K562 (cell line): Measurements from ENCODE around the gene RYR3.

ENCODE experiments used
- CSDE1 ChIP-seq, 2 experiments: fragments of 450-650 bp; IDR thresholded peaks; 2 replicates each; pipeline ENCODE4 v1.6.1; 2016; ENCODE audit warnings: mild to moderate bottlenecking in 1 of 2
- SMC3 ChIP-seq: conservative IDR thresholded peaks from 2 replicates; pipeline ENCODE4 v1.6.1; 2011; ENCODE audit warnings: low read depth, low read length, improper control_type of control experiment; ENCODE audit not compliant: insufficient read depth
- ZBTB17 ChIP-seq: fragments of 450-650 bp; formaldehyde crosslinking; IDR thresholded peaks from 2 replicates; pipeline ENCODE4 v1.4.0; 2020; ENCODE audit warnings: mild to moderate bottlenecking
- TF ChIP-seq, protein P1 (sequence below): sonication (generic); formaldehyde crosslinking; IDR thresholded peaks from 2 replicates; pipeline ENCODE4 v1.8.1; 2022; ENCODE audit warnings: missing genetic modification reagents
- TF ChIP-seq, protein P2 (sequence below): fragments of 450-650 bp; IDR thresholded peaks from 2 replicates; pipeline ENCODE4 v1.7.1; 2018; ENCODE audit warnings: mild to moderate bottlenecking, low read depth; ENCODE audit not compliant: partially characterized antibody

DNA sequence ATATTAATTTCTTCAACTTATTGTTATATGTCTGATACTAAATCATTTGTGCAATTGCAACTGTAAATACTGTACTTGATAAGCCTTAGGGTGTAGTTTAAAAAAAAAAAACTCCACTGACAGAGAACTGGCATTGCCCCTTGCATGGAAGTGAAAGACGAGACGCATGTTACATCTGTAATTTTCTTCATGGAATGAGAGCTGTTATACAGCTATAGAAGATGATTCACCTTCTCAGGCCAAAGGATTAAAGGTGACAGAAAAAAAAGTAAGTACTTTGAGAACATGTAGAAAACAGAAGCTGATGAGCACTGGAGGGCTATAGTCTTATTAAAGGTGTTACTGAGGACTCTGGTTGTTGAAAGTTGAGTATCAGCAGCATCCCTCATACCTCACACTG is 16.1 kb downstream of the RYR3 start:
- TF ChIP-seq ZBTB17 (CRISPR knock-in tag) (no peak), CSDE1 (IDR thresholded peaks at IDR 0.05) (no peak), SMC3 (no peak)
- TF ChIP-seq, protein P1, sequence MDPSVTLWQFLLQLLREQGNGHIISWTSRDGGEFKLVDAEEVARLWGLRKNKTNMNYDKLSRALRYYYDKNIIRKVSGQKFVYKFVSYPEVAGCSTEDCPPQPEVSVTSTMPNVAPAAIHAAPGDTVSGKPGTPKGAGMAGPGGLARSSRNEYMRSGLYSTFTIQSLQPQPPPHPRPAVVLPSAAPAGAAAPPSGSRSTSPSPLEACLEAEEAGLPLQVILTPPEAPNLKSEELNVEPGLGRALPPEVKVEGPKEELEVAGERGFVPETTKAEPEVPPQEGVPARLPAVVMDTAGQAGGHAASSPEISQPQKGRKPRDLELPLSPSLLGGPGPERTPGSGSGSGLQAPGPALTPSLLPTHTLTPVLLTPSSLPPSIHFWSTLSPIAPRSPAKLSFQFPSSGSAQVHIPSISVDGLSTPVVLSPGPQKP (CRISPR knock-in tag) = no peak
- TF ChIP-seq, protein P2, sequence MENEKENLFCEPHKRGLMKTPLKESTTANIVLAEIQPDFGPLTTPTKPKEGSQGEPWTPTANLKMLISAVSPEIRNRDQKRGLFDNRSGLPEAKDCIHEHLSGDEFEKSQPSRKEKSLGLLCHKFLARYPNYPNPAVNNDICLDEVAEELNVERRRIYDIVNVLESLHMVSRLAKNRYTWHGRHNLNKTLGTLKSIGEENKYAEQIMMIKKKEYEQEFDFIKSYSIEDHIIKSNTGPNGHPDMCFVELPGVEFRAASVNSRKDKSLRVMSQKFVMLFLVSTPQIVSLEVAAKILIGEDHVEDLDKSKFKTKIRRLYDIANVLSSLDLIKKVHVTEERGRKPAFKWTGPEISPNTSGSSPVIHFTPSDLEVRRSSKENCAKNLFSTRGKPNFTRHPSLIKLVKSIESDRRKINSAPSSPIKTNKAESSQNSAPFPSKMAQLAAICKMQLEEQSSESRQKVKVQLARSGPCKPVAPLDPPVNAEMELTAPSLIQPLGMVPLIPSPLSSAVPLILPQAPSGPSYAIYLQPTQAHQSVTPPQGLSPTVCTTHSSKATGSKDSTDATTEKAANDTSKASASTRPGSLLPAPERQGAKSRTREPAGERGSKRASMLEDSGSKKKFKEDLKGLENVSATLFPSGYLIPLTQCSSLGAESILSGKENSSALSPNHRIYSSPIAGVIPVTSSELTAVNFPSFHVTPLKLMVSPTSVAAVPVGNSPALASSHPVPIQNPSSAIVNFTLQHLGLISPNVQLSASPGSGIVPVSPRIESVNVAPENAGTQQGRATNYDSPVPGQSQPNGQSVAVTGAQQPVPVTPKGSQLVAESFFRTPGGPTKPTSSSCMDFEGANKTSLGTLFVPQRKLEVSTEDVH = no peak
